ENCODE data around the gene ZNF385D.

ZNF385D gene

DNA sequence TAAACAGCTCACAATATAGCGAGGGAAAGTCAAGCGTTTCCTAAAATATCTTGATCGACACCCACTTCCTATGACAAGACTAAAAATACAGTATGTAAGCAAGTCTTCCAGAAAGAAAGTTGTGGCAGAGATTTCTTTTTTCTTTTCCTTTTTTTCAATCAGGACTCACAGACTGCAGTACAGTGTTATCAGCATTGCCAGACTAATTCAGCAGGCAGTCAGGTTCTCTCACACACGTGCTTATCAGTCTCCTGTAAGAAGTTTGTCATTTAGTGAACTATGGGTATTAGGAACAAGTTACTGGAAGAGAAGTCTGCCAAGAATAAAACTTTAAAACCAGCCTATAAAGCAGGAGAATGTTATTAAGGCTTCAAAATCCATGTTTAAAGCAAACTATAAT lies 32.8 kb upstream of the ZNF385D start:
- H3K9me3 ChIP-seq = no peaks in the 10 kb centered on the region
- H3K4me3 ChIP-seq (ENCODE audit: low read depth, low read length) = no peak overlapping the region
- H3K4me1 ChIP-seq = no peaks in the 10 kb centered on the region
- no peak for TF ChIP-seq CTCF (IDR thresholded peaks at IDR 0.05; ENCODE audit: low read depth, low read length)
- no peaks in the 10 kb centered on the region for H3K36me3 ChIP-seq
- DNase-seq = no peak
- no peaks in the 10 kb centered on the region for H3K27me3 ChIP-seq

GRCh38 chr3:21781355-21781754 lies 30.3 kb upstream of the ZNF385D start:
- Histone ChIP-seq H3K4me3 (ENCODE audit: low read depth, low read length) (no peak overlapping the region), H3K9me3 (no peaks in the 10 kb centered on the region), H3K36me3 (no peaks in the 10 kb centered on the region), H3K4me1 (no peaks in the 10 kb centered on the region), H3K27me3 (no peaks in the 10 kb centered on the region)
- no peak for TF ChIP-seq CTCF (IDR thresholded peaks at IDR 0.05; ENCODE audit: low read depth, low read length)
- DNase-seq = no peak

GRCh38 chr3:21779909-21780308 lies 28.9 kb upstream of the ZNF385D start:
- no peak overlapping the region for H3K4me3 ChIP-seq (ENCODE audit: low read depth, low read length)
- no peaks in the 10 kb centered on the region for H3K36me3 ChIP-seq
- no peak for TF ChIP-seq CTCF (IDR thresholded peaks at IDR 0.05; ENCODE audit: low read depth, low read length)
- DNase-seq = no peak
- H3K27me3 ChIP-seq = no peaks in the 10 kb centered on the region
- H3K9me3 ChIP-seq = no peaks in the 10 kb centered on the region
- no peaks in the 10 kb centered on the region for H3K4me1 ChIP-seq

- H3K36me3 ChIP-seq = no peaks in the 10 kb centered on the region
- no peak for DNase-seq
- TF ChIP-seq CTCF (IDR thresholded peaks at IDR 0.05; ENCODE audit: low read depth, low read length) = no peak
- no peaks in the 10 kb centered on the region for H3K9me3 ChIP-seq
- no peaks in the 10 kb centered on the region for H3K4me1 ChIP-seq
- H3K4me3 ChIP-seq (ENCODE audit: low read depth, low read length) = no peak overlapping the region
- no peaks in the 10 kb centered on the region for H3K27me3 ChIP-seq
Measured at GRCh38 chr3:21778715-21779114, 27.7 kb upstream of the ZNF385D start.

- Histone ChIP-seq H3K27me3 (no peaks in the 10 kb centered on the region), H3K4me1 (no peaks in the 10 kb centered on the region), H3K9me3 (no peaks in the 10 kb centered on the region), H3K4me3 (ENCODE audit: low read depth, low read length) (no peak overlapping the region), H3K36me3 (no peaks in the 10 kb centered on the region)
- TF ChIP-seq CTCF (IDR thresholded peaks at IDR 0.05; ENCODE audit: low read depth, low read length) = no peak
- no peak for DNase-seq
Measured at GRCh38 chr3:21777821-21778220, 26.8 kb upstream of the ZNF385D start.

DNA sequence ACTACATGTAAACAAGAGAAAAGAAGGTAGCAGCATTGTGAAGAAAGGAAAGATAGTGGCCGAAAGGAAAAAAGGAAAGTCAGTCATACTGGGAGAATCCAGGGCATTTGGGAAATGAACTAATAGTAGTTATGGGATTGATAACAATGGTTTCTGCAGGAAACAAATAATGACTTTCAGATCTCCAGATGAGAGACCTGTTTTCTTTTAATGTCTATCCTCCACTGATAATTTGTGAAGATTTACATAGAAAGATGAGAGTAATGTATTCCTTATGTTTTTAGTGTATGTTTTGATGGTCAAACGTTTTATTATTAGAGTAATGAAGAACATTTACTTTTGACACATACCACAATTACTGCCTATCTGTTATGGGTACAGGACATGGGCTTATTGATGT lies 15.0 kb upstream of the ZNF385D start:
- DNase-seq = no peak
- Histone ChIP-seq H3K4me3 (ENCODE audit: low read depth, low read length) (no peak overlapping the region), H3K27me3 (no peaks in the 10 kb centered on the region), H3K4me1 (no peaks in the 10 kb centered on the region), H3K9me3 (no peaks in the 10 kb centered on the region), H3K36me3 (no peaks in the 10 kb centered on the region)
- no peak for TF ChIP-seq CTCF (IDR thresholded peaks at IDR 0.05; ENCODE audit: low read depth, low read length)
